Activated naive CD8-positive, alpha-beta T cell treated with anti-CD3 and anti-CD28 coated beads, Interleukin-2, amount 10 ng/mL, durations not matched to agents 7 days and 5 days (primary cell): ENCODE measurements around the gene TNIK. TPM values are rescaled to one million over a fixed set of nuclear protein-coding genes. Genes with fewer than 3 reads are reported as not detected.

Experiments
- ATAC-seq: fragments of 150-1000 bp; cut with Tn5 transposase; one replicate; pipeline ENCODE4 v1.10.0; 2021; ENCODE audit warnings: low read depth, moderate library complexity
- POLR2A ChIA-PET: fragments of 350-600 bp; sonication (Branson Sonifier 250); formaldehyde crosslinking; loops from one replicate; lab custom pipeline; 2021; ENCODE audit warnings: antibody characterized with exemption; lab: Charles Lee
- DNase-seq: peaks from one replicate; pipeline ENCODE4 v3.0.0; 2021
- H3K27ac Mint-ChIP-seq: one replicate; pipeline ENCODE4 v1.8.0; 2022; ENCODE audit warnings: mild to moderate bottlenecking, mixed read lengths
- H3K27me3 Mint-ChIP-seq: one replicate; pipeline ENCODE4 v1.8.0; 2022; ENCODE audit warnings: mild to moderate bottlenecking, moderate library complexity, mixed read lengths
- H3K36me3 Mint-ChIP-seq: one replicate; pipeline ENCODE4 v1.8.0; 2021; ENCODE audit warnings: mild to moderate bottlenecking, mixed read lengths
- H3K4me1 Mint-ChIP-seq: one replicate; pipeline ENCODE4 v1.8.0; 2021; ENCODE audit warnings: mixed read lengths
- H3K4me3 Mint-ChIP-seq: one replicate; pipeline ENCODE4 v1.8.0; 2022; ENCODE audit warnings: mild to moderate bottlenecking, moderate library complexity, mixed read lengths
- H3K9me3 Mint-ChIP-seq: one replicate; pipeline ENCODE4 v1.8.0; 2021; ENCODE audit warnings: mixed read lengths
- total RNA-seq, 2 experiments: library from RNA; stranded (reverse); gene quantifications; one replicate each; pipeline ENCODE4 v1.2.3, GENCODE V29; 2021

Gene TNIK
- total RNA-seq, 2 experiments from 2014 or later: 47.6 to 52.7 TPM

DNA sequence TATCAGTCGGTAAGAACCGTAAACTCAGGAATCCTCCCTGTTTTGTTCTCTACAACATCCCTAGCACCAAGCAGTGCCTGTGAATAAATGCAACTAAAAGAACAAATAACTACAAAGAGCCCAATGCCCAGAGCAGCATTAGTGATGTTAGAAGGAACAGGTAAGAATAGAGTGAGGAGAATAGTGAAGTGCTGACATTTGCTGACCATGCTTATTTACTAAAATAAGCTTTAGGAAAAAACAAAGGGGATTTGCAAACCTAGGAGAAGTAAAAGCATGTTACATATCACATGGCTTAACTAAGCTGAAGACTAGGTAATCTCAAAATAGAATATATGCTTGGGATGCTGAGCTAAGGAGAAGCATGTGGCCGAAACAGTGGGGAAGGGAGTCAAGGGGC, 247.6 kb downstream of the TNIK start:
- Mint-ChIP-seq H3K4me1 (peaks cover 5% of the 10 kb centered on the region), H3K36me3 (peaks cover 15% of the 10 kb centered on the region), H3K9me3 (no peaks in the 10 kb centered on the region), H3K27me3 (no peaks in the 10 kb centered on the region), H3K27ac (no peak overlapping the region), H3K4me3 (no peak overlapping the region)
- POLR2A ChIA-PET: no interaction called here
- DNase-seq (no peak), ATAC-seq (no peak)

DNA sequence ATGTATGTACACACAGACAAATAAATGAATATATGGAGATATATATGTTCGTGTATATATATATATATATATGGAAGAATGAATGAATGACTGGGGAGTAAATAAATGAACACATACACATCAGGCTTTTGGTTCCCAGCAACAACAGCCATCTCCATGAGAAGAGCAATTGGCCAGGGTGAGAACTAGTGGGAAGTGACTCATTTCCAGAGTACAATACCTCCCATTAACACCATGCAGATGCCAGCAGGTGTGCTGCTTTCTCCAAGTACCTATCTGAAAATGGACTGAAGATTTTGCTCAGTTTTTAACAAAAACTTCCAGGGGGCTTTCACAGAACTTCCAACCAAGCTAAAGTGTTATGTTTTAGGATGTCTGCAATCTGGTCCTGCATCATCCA, 253.9 kb downstream of the TNIK start:
- H3K4me3 Mint-ChIP-seq: no peak overlapping the region
- peaks cover 32% of the 10 kb centered on the region for H3K36me3 Mint-ChIP-seq
- no peak for DNase-seq
- H3K27me3 Mint-ChIP-seq: no peaks in the 10 kb centered on the region
- no peak overlapping the region for H3K27ac Mint-ChIP-seq
- peaks cover 1% of the 10 kb centered on the region for H3K9me3 Mint-ChIP-seq
- POLR2A ChIA-PET: no interaction called here
- peaks cover 7% of the 10 kb centered on the region for H3K4me1 Mint-ChIP-seq
- no peak for ATAC-seq

DNA sequence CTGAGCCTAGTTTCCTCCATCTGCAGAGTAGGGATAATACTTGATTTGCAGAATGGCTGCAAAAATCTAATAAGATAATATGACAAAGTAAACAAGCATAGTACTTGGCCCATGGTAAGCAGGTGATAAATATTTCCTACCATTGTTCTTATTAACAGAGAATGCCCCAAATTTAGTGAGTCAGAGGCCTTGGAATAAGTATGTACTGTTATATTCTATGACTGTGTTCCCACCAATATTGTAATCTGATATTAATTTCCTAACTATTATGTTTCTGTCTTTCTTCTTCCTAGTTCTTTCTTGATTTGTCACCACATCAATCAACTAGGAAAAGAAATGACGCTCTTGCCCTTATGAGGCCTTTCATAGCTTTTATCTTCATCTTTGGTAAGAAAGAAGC, 255.3 kb downstream of the TNIK start:
- Mint-ChIP-seq H3K27me3 (no peaks in the 10 kb centered on the region), H3K27ac (no peak overlapping the region), H3K4me1 (peaks cover 7% of the 10 kb centered on the region), H3K36me3 (peaks cover 24% of the 10 kb centered on the region), H3K4me3 (no peak overlapping the region), H3K9me3 (peaks cover 1% of the 10 kb centered on the region)
- no peak for ATAC-seq
- POLR2A ChIA-PET: no interaction called here
- DNase-seq: no peak

DNA sequence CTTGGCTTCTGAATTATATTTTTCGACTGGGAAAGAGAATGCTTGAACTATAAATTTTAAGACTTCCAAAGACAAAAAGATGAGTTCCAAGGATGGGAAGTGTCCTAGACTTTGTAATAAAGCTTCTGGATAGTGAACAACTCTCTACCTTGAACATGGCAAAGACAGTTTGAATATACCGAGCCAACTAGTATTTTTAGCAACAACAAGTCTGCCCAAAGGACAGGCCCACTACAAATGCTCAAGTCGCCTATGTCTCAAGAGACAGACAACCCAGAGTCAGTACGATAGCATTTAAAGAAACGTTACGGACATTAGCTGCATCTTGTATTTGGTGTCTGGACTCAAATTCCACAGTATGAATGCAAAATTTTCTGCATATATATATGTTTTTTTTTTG, 258.4 kb downstream of the TNIK start:
- POLR2A ChIA-PET: no interaction called here
- Mint-ChIP-seq H3K27me3 (no peaks in the 10 kb centered on the region), H3K9me3 (peaks cover 4% of the 10 kb centered on the region), H3K4me3 (no peak overlapping the region), H3K27ac (no peak overlapping the region), H3K36me3 (peaks cover 26% of the 10 kb centered on the region), H3K4me1 (peaks cover 7% of the 10 kb centered on the region)
- ATAC-seq (no peak), DNase-seq (no peak)

DNA sequence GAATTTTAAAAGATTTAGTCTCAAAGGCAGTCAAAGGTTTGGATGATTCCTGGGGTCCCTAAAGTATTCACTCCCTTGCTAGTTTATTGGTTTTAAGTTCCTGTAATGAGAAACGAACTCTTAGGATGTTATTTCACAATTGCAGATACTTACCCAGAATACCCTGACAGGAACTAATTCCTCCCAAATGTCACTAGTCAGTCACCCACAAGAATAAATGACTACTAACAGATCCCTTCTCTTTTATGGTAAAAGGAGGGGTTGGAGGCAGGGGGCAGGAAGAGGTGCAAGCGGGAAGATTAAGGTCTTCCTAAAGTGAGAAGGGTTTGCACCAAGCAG, 259.5 kb downstream of the TNIK start:
- Mint-ChIP-seq H3K9me3 (peaks cover 4% of the 10 kb centered on the region), H3K27me3 (no peaks in the 10 kb centered on the region), H3K27ac (no peak overlapping the region), H3K4me3 (no peak overlapping the region), H3K36me3 (peaks cover 19% of the 10 kb centered on the region), H3K4me1 (no peaks in the 10 kb centered on the region)
- DNase-seq: no peak
- POLR2A ChIA-PET: no interaction called here
- no peak for ATAC-seq

DNA sequence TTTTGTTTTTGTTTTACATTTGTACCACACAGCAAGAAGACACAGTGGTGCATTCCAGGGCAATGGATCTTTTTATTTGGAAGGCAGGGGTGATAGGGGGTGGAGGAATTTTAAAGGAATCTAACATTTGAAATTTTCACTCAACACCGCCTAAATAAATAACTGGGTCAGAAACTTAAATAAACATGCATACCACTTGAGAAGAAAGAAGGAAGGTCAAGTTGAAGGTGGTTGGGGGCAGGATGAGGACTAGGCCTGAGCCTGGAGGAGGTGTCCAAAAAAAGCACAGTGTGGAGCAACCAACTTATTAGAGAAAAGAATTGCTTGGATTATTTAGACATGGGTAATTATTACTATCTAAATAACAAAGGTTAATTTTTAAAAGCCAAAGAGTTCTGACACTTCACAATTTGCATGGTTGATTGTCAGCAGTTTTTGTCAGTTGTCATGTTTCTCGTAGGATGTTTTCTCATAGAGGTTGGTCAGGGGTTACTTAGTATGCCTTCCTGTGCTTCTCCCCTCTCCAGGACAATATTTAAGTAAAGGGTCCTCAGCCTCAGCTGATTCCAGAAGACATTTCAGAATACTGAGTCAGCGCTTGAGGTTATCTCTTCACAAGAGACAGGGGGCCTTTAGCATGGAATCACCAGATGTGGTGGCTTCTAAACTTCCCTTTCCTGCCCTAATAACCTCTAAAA, 260.0 kb downstream of the TNIK start:
- no peak for ATAC-seq
- Mint-ChIP-seq H3K27me3 (no peaks in the 10 kb centered on the region), H3K4me1 (no peaks in the 10 kb centered on the region), H3K4me3 (no peak overlapping the region), H3K9me3 (peaks cover 4% of the 10 kb centered on the region), H3K36me3 (peaks cover 13% of the 10 kb centered on the region), H3K27ac (no peak overlapping the region)
- POLR2A ChIA-PET: no interaction called here
- no peak for DNase-seq

DNA sequence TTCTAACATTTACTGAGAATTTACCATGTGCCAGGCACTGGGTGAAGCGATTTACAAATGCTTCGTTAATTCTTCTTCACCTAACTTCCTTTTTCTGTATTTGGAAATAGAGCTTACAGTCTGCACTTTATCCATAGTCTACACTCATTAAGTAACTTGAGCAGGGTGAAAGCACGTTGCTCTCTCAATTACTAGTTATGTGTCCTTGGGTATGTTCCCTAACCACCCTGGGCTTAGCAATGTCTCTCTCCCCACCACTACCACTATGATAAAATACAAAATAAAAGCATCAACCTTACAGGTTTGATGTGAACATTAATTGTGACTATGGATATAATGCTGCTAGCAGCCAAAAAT, 260.8 kb downstream of the TNIK start:
- POLR2A ChIA-PET: no interaction called here
- H3K27ac Mint-ChIP-seq: no peak overlapping the region
- ATAC-seq (no peak), DNase-seq (no peak)
- H3K4me1 Mint-ChIP-seq: no peaks in the 10 kb centered on the region
- H3K9me3 Mint-ChIP-seq: peaks cover 4% of the 10 kb centered on the region
- H3K27me3 Mint-ChIP-seq: no peaks in the 10 kb centered on the region
- no peak overlapping the region for H3K4me3 Mint-ChIP-seq
- peaks cover 13% of the 10 kb centered on the region for H3K36me3 Mint-ChIP-seq

DNA sequence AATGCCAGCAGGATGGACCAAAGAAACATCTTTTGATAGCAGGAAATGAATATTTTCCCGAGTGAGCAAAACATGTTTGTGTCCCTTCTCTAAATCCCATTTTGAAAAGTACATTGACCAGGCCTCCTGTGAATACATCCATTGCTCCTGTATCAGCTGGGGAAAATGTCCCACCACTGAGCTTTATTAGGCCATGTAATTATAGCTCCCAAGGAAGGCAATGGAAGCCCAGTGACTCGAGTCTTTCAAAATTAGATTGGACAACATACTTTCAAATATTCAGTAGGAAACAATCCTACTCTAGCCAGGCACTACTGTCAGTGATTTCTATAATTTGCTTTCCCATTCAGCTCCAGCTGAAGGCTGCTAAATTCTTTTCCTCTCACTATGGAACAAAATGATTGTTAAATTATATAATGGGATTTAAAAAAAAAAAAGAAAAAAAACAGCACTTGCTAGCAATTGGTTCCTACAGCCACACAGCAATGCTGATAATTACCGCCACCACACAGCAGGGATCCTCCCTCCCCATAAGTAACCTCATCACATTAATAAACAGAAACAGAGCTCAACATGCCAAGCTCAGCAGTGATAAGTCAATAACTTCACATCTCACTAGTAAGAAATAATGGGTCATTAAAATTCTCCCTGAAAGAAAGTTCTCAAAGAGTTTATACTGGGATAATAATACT, 261.3 kb downstream of the TNIK start:
- H3K27me3 Mint-ChIP-seq: no peaks in the 10 kb centered on the region
- POLR2A ChIA-PET: no interaction called here
- peaks cover 14% of the 10 kb centered on the region for H3K36me3 Mint-ChIP-seq
- peaks cover 8% of the 10 kb centered on the region for H3K9me3 Mint-ChIP-seq
- no peak overlapping the region for H3K4me3 Mint-ChIP-seq
- H3K27ac Mint-ChIP-seq: no peak overlapping the region
- no peaks in the 10 kb centered on the region for H3K4me1 Mint-ChIP-seq
- DNase-seq (no peak), ATAC-seq (no peak)

DNA sequence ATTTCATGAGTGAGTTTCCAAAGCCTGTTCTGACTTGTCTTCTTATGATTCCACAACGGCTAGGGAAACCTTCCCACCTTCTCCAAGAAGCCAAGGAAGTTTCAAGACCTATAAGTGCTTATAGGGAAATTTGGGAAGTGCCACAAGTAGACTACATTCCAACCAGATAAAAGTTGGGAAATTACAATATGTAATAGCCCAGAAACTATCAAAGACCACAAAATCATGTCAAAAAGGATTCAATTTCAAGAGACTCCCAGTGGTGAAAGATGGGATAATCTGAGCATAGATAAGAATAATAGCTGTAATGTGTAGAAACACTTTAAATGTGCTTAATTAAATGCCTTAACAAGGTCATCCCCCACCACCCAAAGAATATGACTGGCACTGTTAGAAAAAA, 264.5 kb downstream of the TNIK start:
- H3K36me3 Mint-ChIP-seq: peaks cover 24% of the 10 kb centered on the region
- H3K9me3 Mint-ChIP-seq: peaks cover 8% of the 10 kb centered on the region
- ATAC-seq (no peak), DNase-seq (no peak)
- POLR2A ChIA-PET: no interaction called here
- no peak overlapping the region for H3K27ac Mint-ChIP-seq
- no peaks in the 10 kb centered on the region for H3K27me3 Mint-ChIP-seq
- H3K4me1 Mint-ChIP-seq: peaks cover 1% of the 10 kb centered on the region
- no peak overlapping the region for H3K4me3 Mint-ChIP-seq

DNA sequence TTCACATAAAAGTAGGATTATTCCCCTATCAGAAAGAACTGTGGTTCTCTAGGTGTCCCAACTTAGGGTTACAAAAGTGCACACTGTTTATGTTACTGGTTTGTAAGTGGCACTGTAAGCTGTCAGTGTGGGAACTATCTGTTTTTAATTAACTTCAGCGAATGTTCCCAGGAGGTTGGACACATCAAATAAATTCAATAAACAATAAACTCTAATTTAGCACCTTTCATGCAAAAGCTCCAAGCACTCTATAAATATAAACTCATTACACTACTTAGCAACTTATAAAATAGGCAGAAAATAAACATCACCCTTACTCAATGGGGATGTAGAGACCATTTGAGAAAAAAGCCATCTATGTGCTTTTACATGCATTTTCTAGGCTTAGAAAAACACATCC, 265.2 kb downstream of the TNIK start:
- POLR2A ChIA-PET: no interaction called here
- H3K9me3 Mint-ChIP-seq: peaks cover 8% of the 10 kb centered on the region
- H3K4me1 Mint-ChIP-seq: peaks cover 1% of the 10 kb centered on the region
- peaks cover 27% of the 10 kb centered on the region for H3K36me3 Mint-ChIP-seq
- no peak for DNase-seq
- H3K27me3 Mint-ChIP-seq: no peaks in the 10 kb centered on the region
- no peak overlapping the region for H3K4me3 Mint-ChIP-seq
- ATAC-seq: no peak
- no peak overlapping the region for H3K27ac Mint-ChIP-seq

DNA sequence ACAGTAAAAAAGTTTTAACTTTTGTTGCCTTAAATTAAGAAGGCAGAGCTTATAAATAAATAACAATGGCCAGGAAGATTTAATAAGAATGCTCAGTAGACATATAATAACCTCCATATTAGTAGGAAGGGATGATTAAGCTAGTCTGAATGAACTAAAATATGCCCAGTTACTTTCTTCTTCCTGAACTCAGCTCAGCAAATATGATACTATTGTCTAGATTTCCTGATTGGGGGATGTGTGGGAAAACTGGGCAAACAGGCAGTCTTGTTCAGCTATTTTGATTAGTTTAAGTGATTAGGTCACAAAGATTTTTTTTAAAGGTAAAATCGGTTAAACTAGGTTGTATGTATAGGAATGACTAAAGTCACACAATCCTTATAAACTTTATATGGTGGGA, 266.5 kb downstream of the TNIK start:
- Mint-ChIP-seq H3K4me3 (no peak overlapping the region), H3K36me3 (peaks cover 31% of the 10 kb centered on the region), H3K27me3 (no peaks in the 10 kb centered on the region), H3K27ac (no peak overlapping the region), H3K4me1 (peaks cover 1% of the 10 kb centered on the region), H3K9me3 (peaks cover 8% of the 10 kb centered on the region)
- no peak for ATAC-seq
- no peak for DNase-seq
- POLR2A ChIA-PET: no interaction called here

DNA sequence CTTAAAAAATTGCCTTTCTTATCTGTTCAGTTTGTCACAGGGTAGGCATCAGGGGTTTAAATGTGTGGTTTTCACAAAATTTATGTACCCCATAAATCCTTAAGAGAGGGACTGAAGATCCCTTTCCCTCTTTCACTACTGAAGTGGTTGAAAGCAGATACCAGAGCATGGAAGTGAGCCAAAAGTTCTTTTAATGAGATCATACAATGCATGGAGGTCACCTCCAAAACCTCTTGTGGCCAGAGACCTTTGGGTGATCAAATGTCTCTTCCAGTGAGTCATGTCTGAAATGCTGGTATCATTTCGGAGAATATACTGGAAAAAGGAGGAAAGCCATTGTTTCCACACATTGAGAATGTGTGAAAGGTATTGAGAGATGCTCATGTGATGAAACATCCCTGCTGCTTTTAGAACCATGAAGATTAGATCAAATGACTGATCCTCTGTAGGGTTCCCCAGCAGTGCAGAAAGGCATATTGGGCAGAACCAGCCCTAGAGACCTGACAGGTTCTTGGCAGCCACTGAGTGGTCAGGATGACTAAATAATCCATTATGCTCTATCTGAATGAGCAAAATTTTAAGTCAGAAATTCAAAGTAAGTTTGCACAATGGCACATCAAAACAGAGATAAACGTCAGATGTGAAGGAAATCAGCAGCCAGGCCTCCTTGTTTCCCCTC, 267.9 kb downstream of the TNIK start:
- ATAC-seq (no peak), DNase-seq (no peak)
- Mint-ChIP-seq H3K27me3 (no peaks in the 10 kb centered on the region), H3K27ac (no peak overlapping the region), H3K4me1 (peaks cover 5% of the 10 kb centered on the region), H3K36me3 (peaks cover 26% of the 10 kb centered on the region), H3K9me3 (peaks cover 6% of the 10 kb centered on the region), H3K4me3 (no peak overlapping the region)
- POLR2A ChIA-PET: no interaction called here

DNA sequence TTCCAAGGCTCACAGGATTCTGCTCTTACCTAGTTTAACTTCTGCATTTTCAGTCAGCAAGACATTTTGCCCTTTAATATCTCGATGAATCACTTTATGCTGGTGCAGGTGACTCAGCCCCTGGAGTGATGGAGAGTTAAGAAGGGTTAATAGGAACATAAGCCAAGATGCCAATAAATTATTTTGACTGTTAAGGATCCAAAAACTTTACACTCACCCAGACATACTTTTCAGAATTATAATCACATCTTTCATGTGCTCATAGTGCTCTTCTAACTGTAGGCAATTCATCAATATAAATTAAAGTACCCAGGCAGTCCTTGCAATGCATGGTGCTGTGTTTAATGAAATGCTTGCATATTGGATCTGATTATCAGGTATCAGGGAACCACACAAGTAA, 269.5 kb downstream of the TNIK start:
- no peaks in the 10 kb centered on the region for H3K27me3 Mint-ChIP-seq
- POLR2A ChIA-PET: no interaction called here
- H3K36me3 Mint-ChIP-seq: peaks cover 28% of the 10 kb centered on the region
- ATAC-seq (no peak), DNase-seq (no peak)
- H3K9me3 Mint-ChIP-seq: peaks cover 4% of the 10 kb centered on the region
- peaks cover 7% of the 10 kb centered on the region for H3K4me1 Mint-ChIP-seq
- no peak overlapping the region for H3K4me3 Mint-ChIP-seq
- no peak overlapping the region for H3K27ac Mint-ChIP-seq
